GM21526 (cell line): ENCODE measurements around the gene BTBD16.

Experiments
- ATAC-seq: cut with Tn5 transposase; IDR thresholded peaks from one replicate; pipeline ENCODE4 v1.9.1; 2021; ENCODE audit warnings: moderate library complexity; ENCODE audit not compliant: unreplicated experiment, low FRiP score

The BTBD16 gene

GRCh38 chr10:122271076-122271475 lies at the start of gene BTBD16:
Gene BTBD16, plus strand, starts transcription at chr10:122271296. Its CDS starts 3,786 bp downstream, at chr10:122275082.
- ATAC-seq = no peak

GRCh38 chr10:122221958-122222357 lies 49.1 kb upstream of the BTBD16 start:
- ATAC-seq = no peak

- ATAC-seq = no peak
These were observed 48.5 kb upstream of the BTBD16 start for GRCh38 chr10:122222638-122223037.

- no peak for ATAC-seq
These were observed 46.9 kb upstream of the BTBD16 start for GRCh38 chr10:122224159-122224558.

- no peak for ATAC-seq
These were observed 45.8 kb upstream of the BTBD16 start for GRCh38 chr10:122225330-122225729.

- ATAC-seq = no peak
These were observed 43.3 kb upstream of the BTBD16 start for GRCh38 chr10:122227754-122228153.

- ATAC-seq = no peak
These were observed 41.4 kb upstream of the BTBD16 start for GRCh38 chr10:122229666-122230065.

GRCh38 chr10:122230222-122230621 lies 40.9 kb upstream of the BTBD16 start:
- no peak for ATAC-seq

GRCh38 chr10:122232769-122233168 lies 38.3 kb upstream of the BTBD16 start:
- ATAC-seq = no peak

- no peak for ATAC-seq
These were observed 37.2 kb upstream of the BTBD16 start for GRCh38 chr10:122233857-122234348.

GRCh38 chr10:122234416-122234815 lies 36.7 kb upstream of the BTBD16 start:
- no peak for ATAC-seq

GRCh38 chr10:122236690-122237306 lies 34.3 kb upstream of the BTBD16 start:
- ATAC-seq = no peak

GRCh38 chr10:122237331-122237990 lies 33.6 kb upstream of the BTBD16 start:
- no peak for ATAC-seq

- no peak for ATAC-seq
These were observed 31.4 kb upstream of the BTBD16 start for GRCh38 chr10:122239578-122240257.

- ATAC-seq = no peak
These were observed 30.7 kb upstream of the BTBD16 start for GRCh38 chr10:122240401-122240800.

- no peak for ATAC-seq
These were observed 29.3 kb upstream of the BTBD16 start for GRCh38 chr10:122241836-122242235.

- ATAC-seq = no peak
These were observed 27.5 kb upstream of the BTBD16 start for GRCh38 chr10:122243550-122243949.

GRCh38 chr10:122244001-122244975 lies 26.8 kb upstream of the BTBD16 start:
- no peak for ATAC-seq

GRCh38 chr10:122245136-122245535 lies 26.0 kb upstream of the BTBD16 start:
- ATAC-seq = no peak

GRCh38 chr10:122245897-122246296 lies 25.2 kb upstream of the BTBD16 start:
- ATAC-seq = no peak
